ENCODE data around the gene PHC3.

The PHC3 gene

DNA sequence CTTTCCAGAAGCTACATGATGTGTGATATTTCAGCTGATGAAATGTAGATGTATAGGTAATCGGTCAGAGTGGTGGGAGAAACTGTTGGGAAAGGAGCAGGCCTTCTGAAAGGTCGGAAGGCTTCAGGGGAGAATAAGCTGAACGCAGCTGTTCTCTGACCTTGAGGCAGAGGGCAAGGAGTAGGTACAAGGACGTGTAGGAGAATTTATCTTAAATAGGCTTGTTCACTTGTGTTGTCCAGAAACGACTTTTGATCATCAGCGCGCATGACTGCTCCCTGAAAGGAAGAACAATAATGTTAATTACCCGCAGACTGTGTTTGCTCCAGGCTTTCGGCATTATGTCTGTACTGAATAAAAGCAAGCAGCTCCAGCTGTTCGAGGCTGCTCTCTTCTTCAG, 104.2 kb downstream of the PHC3 start:
- TF ChIP-seq SPI1 (IDR thresholded peaks at IDR 0.05; ENCODE audit: borderline replicate concordance, low read depth) (no peak), GABPA (IDR thresholded peaks at IDR 0.05; ENCODE audit: low read depth) (no peak), REST (IDR thresholded peaks at IDR 0.05; ENCODE audit: insufficient replicate concordance, low read depth) (no peak), CTCF (IDR thresholded peaks at IDR 0.05; ENCODE audit: insufficient read depth, low read length) (no peak), POLR2AphosphoS5 (IDR thresholded peaks at IDR 0.05; ENCODE audit: low read depth) (no peak)
- DNase-seq (ENCODE audit: low read depth in 1 of 2, low spot score in 1 of 2) = no peak
- Histone ChIP-seq H3K27me3 (ENCODE audit: insufficient read depth, poor library complexity, severe bottlenecking) (no peaks in the 10 kb centered on the region), H3K27ac (replicated peaks) (no peak overlapping the region), H3K4me3 (replicated peaks; ENCODE audit: insufficient read depth, low read length) (no peak overlapping the region)

GRCh38 chr3:170076715-170077238, 104.8 kb downstream of the PHC3 start:
- H3K27ac ChIP-seq (replicated peaks) = no peak overlapping the region; the same call in 1 of the 2 replicates
- TF ChIP-seq GABPA (IDR thresholded peaks at IDR 0.05; ENCODE audit: low read depth) (no peak), POLR2AphosphoS5 (IDR thresholded peaks at IDR 0.05; ENCODE audit: low read depth) (no peak), CTCF (IDR thresholded peaks at IDR 0.05; ENCODE audit: insufficient read depth, low read length) (no peak), REST (IDR thresholded peaks at IDR 0.05; ENCODE audit: insufficient replicate concordance, low read depth) (no peak), SPI1 (IDR thresholded peaks at IDR 0.05; ENCODE audit: borderline replicate concordance, low read depth) (no peak)

DNA sequence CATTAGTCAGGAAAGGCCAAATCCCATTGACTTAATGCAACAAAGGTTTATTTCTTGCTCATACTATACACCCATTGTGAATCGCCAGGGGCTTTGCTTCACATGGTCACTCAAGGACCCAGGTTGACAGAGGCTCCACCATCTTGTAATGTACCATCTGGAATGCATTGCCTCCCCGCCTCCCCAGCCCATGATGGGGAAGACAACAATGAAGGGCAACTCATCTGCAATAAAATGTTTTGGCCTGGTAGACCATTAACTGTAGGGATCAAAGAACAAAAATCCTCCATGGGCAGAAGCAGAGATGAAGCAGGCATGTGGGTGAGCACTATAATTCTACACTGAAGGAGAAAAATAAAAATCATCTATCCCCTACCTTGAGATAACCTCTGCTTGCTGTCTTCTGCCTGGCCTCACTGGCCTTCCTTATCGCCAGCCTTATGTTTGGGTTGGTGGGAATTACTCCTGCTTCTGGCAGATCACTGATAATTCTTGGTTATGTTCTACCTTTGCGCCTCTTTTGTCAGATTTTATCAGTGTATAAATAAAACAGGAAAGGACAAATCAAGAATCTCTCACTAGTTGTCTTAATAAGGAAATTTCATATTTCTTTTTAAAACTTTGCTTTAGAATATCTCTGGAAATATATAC, 106.0 kb downstream of the PHC3 start:
- H3K4me3 ChIP-seq (replicated peaks; ENCODE audit: insufficient read depth, low read length) = no peak overlapping the region
- no peak for DNase-seq (ENCODE audit: low read depth in 1 of 2, low spot score in 1 of 2)
- H3K27me3 ChIP-seq (ENCODE audit: insufficient read depth, poor library complexity, severe bottlenecking) = no peaks in the 10 kb centered on the region
- TF ChIP-seq POLR2AphosphoS5 (IDR thresholded peaks at IDR 0.05; ENCODE audit: low read depth) = no peak
- no peak for TF ChIP-seq CTCF (IDR thresholded peaks at IDR 0.05; ENCODE audit: insufficient read depth, low read length)
- TF ChIP-seq REST (IDR thresholded peaks at IDR 0.05; ENCODE audit: insufficient replicate concordance, low read depth) = no peak
- no peak for TF ChIP-seq GABPA (IDR thresholded peaks at IDR 0.05; ENCODE audit: low read depth)
- TF ChIP-seq SPI1 (IDR thresholded peaks at IDR 0.05; ENCODE audit: borderline replicate concordance, low read depth) = no peak
- no peak overlapping the region for H3K27ac ChIP-seq (replicated peaks)

More at GRCh38 chr3:170076715-170077238, 104.8 kb downstream of the PHC3 start:
- H3K27me3 ChIP-seq (ENCODE audit: insufficient read depth, poor library complexity, severe bottlenecking) = no peaks in the 10 kb centered on the region
- no peak overlapping the region for H3K4me3 ChIP-seq (replicated peaks; ENCODE audit: insufficient read depth, low read length)
- no peak for DNase-seq (ENCODE audit: low read depth in 1 of 2, low spot score in 1 of 2)

All from HL-60 (cell line).